Brain microvascular endothelial cell (primary cell): ENCODE data around the gene PLOD3.

Experiments used
- DNase-seq: peaks from one replicate; pipeline ENCODE4 v3.0.0-alpha.2; 2020
- H3K27ac ChIP-seq: fragments of 250-450 bp; sonication (Bioruptor Pico); 2 replicates; pipeline ENCODE4 v1.5.1; 2020; ENCODE audit warnings: mild to moderate bottlenecking, moderate library complexity
- H3K27me3 ChIP-seq: fragments of 250-450 bp; sonication (Bioruptor Pico); replicated peaks from 2 replicates; pipeline ENCODE4 v1.5.1; 2020; ENCODE audit warnings: mild to moderate bottlenecking
- H3K36me3 ChIP-seq: fragments of 250-450 bp; sonication (Bioruptor Pico); replicated peaks from 2 replicates; pipeline ENCODE4 v1.5.1; 2020; ENCODE audit warnings: mild to moderate bottlenecking
- H3K4me3 ChIP-seq: 2 replicates; pipeline ENCODE4 v1.5.1; 2011; ENCODE audit warnings: low read depth, mild to moderate bottlenecking, control low read depth, low read length, moderate library complexity
- in situ Hi-C: cut with HindIII; loops from 2 replicates; pipeline ENCODE4 v1.10.0; 2017; ENCODE audit warnings: low sequenced_read_pairs, low pct_ligation_motif_present
- TF ChIP-seq, protein P1 (sequence below): IDR thresholded peaks from 2 replicates; pipeline ENCODE4 v1.5.1; 2011; ENCODE audit warnings: low read depth, mild to moderate bottlenecking, moderate library complexity, low read length, control low read depth, inconsistent platforms; ENCODE audit errors: missing control alignments

Gene PLOD3

DNA sequence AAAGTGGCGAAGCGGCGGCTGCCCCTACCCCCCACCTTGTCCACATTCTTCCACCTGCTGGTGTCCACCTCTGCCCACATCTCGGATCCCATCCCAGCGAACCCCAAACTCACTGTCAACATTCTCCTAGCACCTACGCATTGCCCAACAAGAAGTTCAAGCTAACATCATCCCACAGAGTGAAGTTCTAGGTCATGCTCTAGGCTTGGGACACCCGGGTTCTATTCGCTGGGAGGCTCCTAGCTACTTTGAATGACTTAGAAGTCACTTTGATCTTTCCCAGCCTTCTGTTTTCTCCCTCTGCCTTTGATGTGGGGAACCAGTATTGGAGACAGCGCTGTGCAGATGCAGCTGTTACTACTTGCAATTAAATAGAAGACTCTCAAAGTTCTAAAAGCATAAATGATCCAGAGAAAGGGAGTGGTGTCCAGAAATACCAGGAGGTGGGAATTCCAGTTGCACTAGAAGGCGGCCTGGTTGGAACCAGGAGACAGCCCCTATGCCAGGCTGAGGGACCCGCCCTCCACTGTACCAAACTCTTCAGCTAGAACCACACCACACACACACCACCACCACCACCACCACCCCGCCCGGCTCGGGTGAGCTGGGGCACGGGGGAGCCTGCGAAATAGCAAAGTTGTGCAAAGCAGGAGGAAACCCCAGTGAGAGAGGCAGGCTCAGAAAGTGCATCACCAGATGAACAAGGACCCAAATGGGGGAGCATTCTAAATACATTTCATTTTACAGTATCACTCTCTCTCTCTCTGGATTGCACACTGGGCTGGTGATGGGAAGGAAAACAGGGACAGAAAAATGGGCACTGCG lies 46.6 kb downstream of the PLOD3 start:
- TF ChIP-seq, protein P1, sequence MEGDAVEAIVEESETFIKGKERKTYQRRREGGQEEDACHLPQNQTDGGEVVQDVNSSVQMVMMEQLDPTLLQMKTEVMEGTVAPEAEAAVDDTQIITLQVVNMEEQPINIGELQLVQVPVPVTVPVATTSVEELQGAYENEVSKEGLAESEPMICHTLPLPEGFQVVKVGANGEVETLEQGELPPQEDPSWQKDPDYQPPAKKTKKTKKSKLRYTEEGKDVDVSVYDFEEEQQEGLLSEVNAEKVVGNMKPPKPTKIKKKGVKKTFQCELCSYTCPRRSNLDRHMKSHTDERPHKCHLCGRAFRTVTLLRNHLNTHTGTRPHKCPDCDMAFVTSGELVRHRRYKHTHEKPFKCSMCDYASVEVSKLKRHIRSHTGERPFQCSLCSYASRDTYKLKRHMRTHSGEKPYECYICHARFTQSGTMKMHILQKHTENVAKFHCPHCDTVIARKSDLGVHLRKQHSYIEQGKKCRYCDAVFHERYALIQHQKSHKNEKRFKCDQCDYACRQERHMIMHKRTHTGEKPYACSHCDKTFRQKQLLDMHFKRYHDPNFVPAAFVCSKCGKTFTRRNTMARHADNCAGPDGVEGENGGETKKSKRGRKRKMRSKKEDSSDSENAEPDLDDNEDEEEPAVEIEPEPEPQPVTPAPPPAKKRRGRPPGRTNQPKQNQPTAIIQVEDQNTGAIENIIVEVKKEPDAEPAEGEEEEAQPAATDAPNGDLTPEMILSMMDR = no peak
- Histone ChIP-seq H3K27ac (no peak overlapping the region), H3K27me3 (peaks cover 64% of the 10 kb centered on the region), H3K36me3 (no peaks in the 10 kb centered on the region), H3K4me3 (no peak overlapping the region)
- no peak for DNase-seq
- in situ Hi-C loops = loop anchor here (25.0 kb wide), 1 partner anchor 116 kb away; no protein-coding TSS in a partner anchor

DNA sequence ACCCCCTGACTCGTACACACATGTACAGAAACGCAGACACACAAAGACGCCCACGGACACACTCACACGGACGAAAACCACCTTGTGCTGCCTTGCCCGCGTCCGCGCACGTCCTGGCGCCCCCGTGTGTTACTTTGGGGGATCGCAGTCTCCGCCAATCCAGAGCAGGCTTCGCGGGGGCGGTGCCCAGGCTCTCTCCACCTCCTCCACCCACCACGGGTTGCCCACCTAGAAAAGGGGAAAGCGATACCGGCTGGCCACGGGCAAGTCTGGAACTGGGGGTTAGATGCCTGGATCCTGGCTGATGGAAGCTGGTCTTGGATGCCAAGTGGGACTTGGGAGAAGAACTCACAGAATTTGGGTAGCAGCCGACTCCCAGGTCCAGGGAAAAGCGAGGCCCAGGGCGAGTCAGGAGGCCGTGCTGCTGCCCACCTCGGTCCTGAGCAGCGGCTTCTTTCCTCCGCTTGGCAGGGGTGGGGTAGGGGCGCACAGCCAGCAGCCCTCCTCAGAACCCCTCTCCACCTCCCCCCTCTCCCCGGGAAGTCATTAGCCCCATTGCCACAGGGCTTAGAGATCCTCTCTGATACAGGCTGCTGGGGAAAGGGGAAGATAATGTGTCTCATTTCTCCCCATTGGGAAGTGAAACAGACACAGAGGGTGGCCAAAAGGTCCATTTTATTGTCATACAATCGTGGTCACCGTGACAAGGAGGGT lies 47.4 kb downstream of the PLOD3 start:
- TF ChIP-seq, protein P1 = peak; percentile 97
- Histone ChIP-seq H3K27me3 (peaks cover 65% of the 10 kb centered on the region), H3K36me3 (no peaks in the 10 kb centered on the region), H3K4me3 (no peak overlapping the region), H3K27ac (no peak overlapping the region)
- in situ Hi-C loops = loop anchor here (25.0 kb wide), 1 partner anchor 117 kb away; no protein-coding TSS in a partner anchor
- peak; percentile 49 for DNase-seq

DNA sequence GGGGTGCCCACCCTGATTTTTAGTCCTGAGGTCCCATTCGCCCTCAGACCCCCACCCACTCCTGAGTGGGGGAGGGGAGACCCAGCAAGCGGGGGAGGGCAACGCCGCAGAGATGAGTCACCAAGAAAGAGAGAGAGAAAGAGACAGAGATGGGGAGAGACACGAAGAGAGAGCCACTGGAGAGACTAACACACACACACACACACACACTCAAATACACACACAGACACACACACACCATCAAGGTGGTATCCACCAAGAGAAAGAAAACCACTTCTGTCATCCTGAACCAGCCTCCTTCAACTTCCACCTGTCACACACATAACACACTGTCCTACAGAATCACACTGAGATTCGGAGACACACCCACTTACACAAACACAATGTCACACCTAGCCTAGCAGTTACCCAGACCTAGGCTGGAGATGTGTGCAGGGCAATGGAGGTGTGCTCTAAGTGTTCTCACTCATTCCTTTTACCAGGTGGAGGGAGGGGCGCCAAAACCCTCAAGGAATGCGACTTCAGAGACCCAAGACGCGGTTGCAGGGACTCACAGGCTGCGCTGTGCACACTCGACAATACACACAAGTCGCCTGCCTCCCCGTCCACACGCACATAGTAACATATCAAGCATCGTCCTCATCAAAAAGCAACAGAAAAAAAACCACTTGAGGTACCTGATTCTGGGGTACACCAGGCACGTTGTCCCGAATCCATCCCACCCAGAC lies 48.1 kb downstream of the PLOD3 start:
- no peak for DNase-seq
- TF ChIP-seq, protein P1 = no peak
- Histone ChIP-seq H3K36me3 (no peaks in the 10 kb centered on the region), H3K27ac (no peak overlapping the region), H3K27me3 (peaks cover 64% of the 10 kb centered on the region), H3K4me3 (no peak overlapping the region)
- in situ Hi-C loops = loop anchor here (25.0 kb wide), 1 partner anchor 118 kb away; no protein-coding TSS in a partner anchor

DNA sequence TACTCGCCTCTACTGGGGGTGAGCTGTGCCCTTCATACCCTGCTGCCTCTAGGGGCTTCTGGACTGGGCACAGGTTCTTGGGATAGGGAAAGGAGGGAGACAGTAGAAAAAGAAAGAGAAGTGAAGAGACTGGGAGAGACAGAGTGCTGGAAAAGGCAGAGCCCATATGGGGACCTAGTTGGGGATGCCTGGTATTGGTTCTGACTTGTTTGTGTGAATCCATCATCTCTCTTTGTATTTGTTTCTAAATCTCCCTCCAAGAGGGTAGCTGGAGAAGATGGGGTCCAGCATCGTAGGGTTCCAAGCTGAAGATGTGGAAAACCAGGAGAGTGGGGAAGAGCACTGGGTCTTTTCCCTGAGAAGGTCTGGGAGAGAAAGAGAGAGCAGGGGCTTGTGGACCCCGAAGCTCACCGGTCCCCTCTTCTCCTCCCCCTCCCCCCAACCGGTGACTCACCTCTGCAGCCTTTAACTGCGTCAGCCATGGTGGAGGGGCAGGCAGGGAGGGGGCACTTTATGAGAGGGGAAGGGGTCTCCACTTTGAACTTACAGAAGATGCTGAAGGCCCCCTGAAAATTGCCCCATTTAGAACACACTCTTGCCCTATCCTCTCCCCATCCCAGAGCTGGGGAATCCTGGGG lies 48.9 kb downstream of the PLOD3 start:
- Histone ChIP-seq H3K4me3 (no peak overlapping the region), H3K36me3 (no peaks in the 10 kb centered on the region), H3K27ac (no peak overlapping the region), H3K27me3 (peaks cover 63% of the 10 kb centered on the region)
- DNase-seq = no peak
- TF ChIP-seq, protein P1 = no peak
- in situ Hi-C loops = loop anchor here (25.0 kb wide), 1 partner anchor 119 kb away; no protein-coding TSS in a partner anchor

DNA sequence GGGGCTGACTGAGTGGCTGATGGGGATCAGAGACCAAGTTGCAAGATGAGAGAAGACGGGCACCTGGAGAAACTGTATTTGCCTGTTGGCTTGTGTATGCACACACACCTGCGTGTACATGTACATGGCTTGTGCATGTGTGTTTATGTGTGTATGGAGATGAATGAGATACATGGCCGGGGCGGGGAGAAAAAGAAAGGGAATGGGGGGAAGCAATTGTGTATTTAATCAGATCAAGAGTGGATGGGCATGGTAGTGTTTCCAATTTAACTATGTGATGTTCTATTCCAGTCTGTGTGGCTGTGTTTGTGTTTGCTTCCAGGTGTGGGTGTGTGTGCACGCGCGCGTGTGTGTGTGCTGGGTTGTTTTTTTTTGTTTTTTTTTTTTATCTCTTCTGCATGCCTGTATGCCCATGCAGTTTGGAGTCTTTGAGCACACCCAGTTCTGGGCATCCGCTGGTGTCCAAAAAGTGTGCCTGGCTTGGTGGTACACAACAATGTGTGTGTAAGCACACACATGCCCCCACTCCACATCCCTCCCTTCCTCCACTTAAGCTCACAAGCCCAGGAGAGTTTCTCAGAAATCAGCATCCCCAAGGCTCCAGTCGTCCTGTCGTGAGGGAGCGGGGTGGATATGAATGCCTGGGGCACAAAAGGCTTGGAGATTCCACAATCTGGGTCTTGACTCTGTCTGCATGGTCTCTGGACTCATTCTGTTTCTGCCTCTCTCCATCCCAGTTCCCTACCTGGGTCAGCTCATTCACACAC lies 49.6 kb downstream of the PLOD3 start:
- Histone ChIP-seq H3K27me3 (peaks cover 61% of the 10 kb centered on the region), H3K36me3 (no peaks in the 10 kb centered on the region), H3K4me3 (no peak overlapping the region), H3K27ac (no peak overlapping the region)
- in situ Hi-C loops = loop anchor here (25.0 kb wide), 1 partner anchor 119 kb away; no protein-coding TSS in a partner anchor
- TF ChIP-seq, protein P1 = no peak
- no peak for DNase-seq
